ENCODE results near the gene WDR7.

WDR7 gene

GRCh38 chr18:57029761-57030160 lies 378.6 kb downstream of the WDR7 start:
- Histone ChIP-seq H3K4me3 (ENCODE audit: low read depth, low read length) (no peak overlapping the region), H3K4me1 (no peaks in the 10 kb centered on the region), H3K27ac (no peak overlapping the region), H3K36me3 (ENCODE audit: control insufficient read depth, insufficient read depth, low read length) (no peaks in the 10 kb centered on the region), H3K27me3 (ENCODE audit: control insufficient read depth, insufficient read depth, low read length) (no peaks in the 10 kb centered on the region), H3K4me2 (ENCODE audit: low read length) (no peak overlapping the region), H3K79me2 (no peaks in the 10 kb centered on the region), H2AFZ (no peak overlapping the region), H3K9ac (no peak overlapping the region), H3K9me3 (ENCODE audit: control insufficient read depth, low read length) (no peaks in the 10 kb centered on the region)
- TF ChIP-seq, protein P1, sequence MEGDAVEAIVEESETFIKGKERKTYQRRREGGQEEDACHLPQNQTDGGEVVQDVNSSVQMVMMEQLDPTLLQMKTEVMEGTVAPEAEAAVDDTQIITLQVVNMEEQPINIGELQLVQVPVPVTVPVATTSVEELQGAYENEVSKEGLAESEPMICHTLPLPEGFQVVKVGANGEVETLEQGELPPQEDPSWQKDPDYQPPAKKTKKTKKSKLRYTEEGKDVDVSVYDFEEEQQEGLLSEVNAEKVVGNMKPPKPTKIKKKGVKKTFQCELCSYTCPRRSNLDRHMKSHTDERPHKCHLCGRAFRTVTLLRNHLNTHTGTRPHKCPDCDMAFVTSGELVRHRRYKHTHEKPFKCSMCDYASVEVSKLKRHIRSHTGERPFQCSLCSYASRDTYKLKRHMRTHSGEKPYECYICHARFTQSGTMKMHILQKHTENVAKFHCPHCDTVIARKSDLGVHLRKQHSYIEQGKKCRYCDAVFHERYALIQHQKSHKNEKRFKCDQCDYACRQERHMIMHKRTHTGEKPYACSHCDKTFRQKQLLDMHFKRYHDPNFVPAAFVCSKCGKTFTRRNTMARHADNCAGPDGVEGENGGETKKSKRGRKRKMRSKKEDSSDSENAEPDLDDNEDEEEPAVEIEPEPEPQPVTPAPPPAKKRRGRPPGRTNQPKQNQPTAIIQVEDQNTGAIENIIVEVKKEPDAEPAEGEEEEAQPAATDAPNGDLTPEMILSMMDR (IDR thresholded peaks at IDR 0.05) = no peak

DNA sequence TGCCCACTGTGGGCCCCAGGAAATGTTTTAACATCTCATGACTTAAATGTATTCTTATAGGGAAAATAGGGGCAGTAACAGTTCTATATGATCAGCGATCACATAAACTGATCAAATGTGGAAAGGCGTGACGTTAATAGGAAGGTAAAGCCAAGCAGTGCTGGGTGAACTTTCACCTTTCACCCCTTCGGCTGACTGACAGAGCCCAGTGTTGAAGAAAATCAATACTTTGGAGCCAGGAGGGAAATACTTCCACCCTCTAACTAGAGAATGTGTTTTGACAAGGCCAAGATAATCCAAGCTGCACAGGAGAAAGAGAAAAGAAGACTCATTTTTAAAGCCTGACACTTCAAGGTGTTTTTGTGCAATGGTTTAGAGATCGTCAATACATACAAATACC lies 379.3 kb downstream of the WDR7 start:
- Histone ChIP-seq H3K4me1 (no peaks in the 10 kb centered on the region), H3K36me3 (ENCODE audit: control insufficient read depth, insufficient read depth, low read length) (no peaks in the 10 kb centered on the region), H3K9me3 (ENCODE audit: control insufficient read depth, low read length) (no peaks in the 10 kb centered on the region), H3K79me2 (no peaks in the 10 kb centered on the region), H3K27ac (no peak overlapping the region), H2AFZ (no peak overlapping the region), H3K4me3 (ENCODE audit: low read depth, low read length) (no peak overlapping the region), H3K27me3 (ENCODE audit: control insufficient read depth, insufficient read depth, low read length) (no peaks in the 10 kb centered on the region), H3K9ac (no peak overlapping the region), H3K4me2 (ENCODE audit: low read length) (no peak overlapping the region)
- TF ChIP-seq, protein P1 (IDR thresholded peaks at IDR 0.05) = no peak

- H3K9me3 ChIP-seq (ENCODE audit: control insufficient read depth, low read length) = no peaks in the 10 kb centered on the region
- H3K79me2 ChIP-seq = no peaks in the 10 kb centered on the region
- H3K36me3 ChIP-seq (ENCODE audit: control insufficient read depth, insufficient read depth, low read length) = no peaks in the 10 kb centered on the region
- H3K27me3 ChIP-seq (ENCODE audit: control insufficient read depth, insufficient read depth, low read length) = no peaks in the 10 kb centered on the region
- H2AFZ ChIP-seq = no peak overlapping the region
- no peak overlapping the region for H3K27ac ChIP-seq
- no peak overlapping the region for H3K4me2 ChIP-seq (ENCODE audit: low read length)
- no peak overlapping the region for H3K9ac ChIP-seq
- no peak overlapping the region for H3K4me3 ChIP-seq (ENCODE audit: low read depth, low read length)
- TF ChIP-seq, protein P1 (IDR thresholded peaks at IDR 0.05) = no peak
- H3K4me1 ChIP-seq = no peaks in the 10 kb centered on the region
Measured at GRCh38 chr18:57035590-57035989, 384.4 kb downstream of the WDR7 start.

DNA sequence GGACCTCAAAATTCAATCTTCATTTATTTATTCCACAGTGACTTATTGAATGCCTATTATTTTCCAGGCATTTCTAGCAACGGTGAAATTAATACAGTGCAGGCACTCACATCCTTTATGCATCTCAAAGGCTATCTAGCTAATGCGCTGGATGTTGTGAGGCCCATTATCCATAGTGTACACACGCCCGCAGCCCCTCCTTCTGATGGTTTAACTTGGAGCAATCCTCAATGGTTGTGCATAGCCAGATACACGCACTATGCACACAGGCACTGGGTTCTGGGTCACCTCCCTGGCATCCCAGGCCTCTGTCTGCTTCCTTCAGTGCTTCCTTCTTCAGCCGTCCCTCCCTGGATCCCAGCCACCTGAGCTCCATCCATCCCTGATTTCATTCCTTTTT lies 387.2 kb downstream of the WDR7 start:
- Histone ChIP-seq H3K9me3 (ENCODE audit: control insufficient read depth, low read length) (no peaks in the 10 kb centered on the region), H3K79me2 (no peaks in the 10 kb centered on the region), H3K27me3 (ENCODE audit: control insufficient read depth, insufficient read depth, low read length) (no peaks in the 10 kb centered on the region)

GRCh38 chr18:57040175-57040574 lies 389.0 kb downstream of the WDR7 start:
- Histone ChIP-seq H3K4me2 (ENCODE audit: low read length) (no peak overlapping the region), H2AFZ (no peak overlapping the region), H3K9me3 (ENCODE audit: control insufficient read depth, low read length) (no peaks in the 10 kb centered on the region), H3K79me2 (no peaks in the 10 kb centered on the region), H3K4me3 (ENCODE audit: low read depth, low read length) (no peak overlapping the region), H3K27me3 (ENCODE audit: control insufficient read depth, insufficient read depth, low read length) (no peaks in the 10 kb centered on the region), H3K27ac (no peak overlapping the region), H3K9ac (no peak overlapping the region), H3K36me3 (ENCODE audit: control insufficient read depth, insufficient read depth, low read length) (no peaks in the 10 kb centered on the region), H3K4me1 (no peaks in the 10 kb centered on the region)
- TF ChIP-seq, protein P1 (IDR thresholded peaks at IDR 0.05) = no peak

More for the DNA sequence above, 387.2 kb downstream of the WDR7 start:
- H3K9ac ChIP-seq = no peak overlapping the region
- TF ChIP-seq, protein P1 (IDR thresholded peaks at IDR 0.05) = no peak
- H3K4me1 ChIP-seq = no peaks in the 10 kb centered on the region
- no peak overlapping the region for H2AFZ ChIP-seq
- no peak overlapping the region for H3K27ac ChIP-seq
- H3K36me3 ChIP-seq (ENCODE audit: control insufficient read depth, insufficient read depth, low read length) = no peaks in the 10 kb centered on the region
- no peak overlapping the region for H3K4me2 ChIP-seq (ENCODE audit: low read length)
- H3K4me3 ChIP-seq (ENCODE audit: low read depth, low read length) = no peak overlapping the region

Measured in parathyroid adenoma (tissue), 2 donors.